Activated CD4-positive, alpha-beta memory T cell treated with anti-CD3 and anti-CD28 coated beads, Interleukin-2, amount 10 ng/mL, durations not matched to agents 7 days and 5 days (primary cell): ENCODE data around the gene HCFC1. TPM values are rescaled to one million over a fixed set of nuclear protein-coding genes. Genes with fewer than 3 reads are reported as not detected.

ENCODE experiments used
- CTCF ChIA-PET: fragments of 350-600 bp; sonication (Branson Sonifier 250); formaldehyde crosslinking; loops from one replicate; lab custom pipeline; 2021; ENCODE audit warnings: antibody characterized with exemption, inconsistent platforms; lab: Charles Lee
- POLR2A ChIA-PET: fragments of 350-600 bp; sonication (Branson Sonifier 250); formaldehyde crosslinking; loops from one replicate; lab custom pipeline; 2021; ENCODE audit warnings: antibody characterized with exemption; lab: Charles Lee
- DNase-seq: peaks from one replicate; pipeline ENCODE4 v3.0.0-alpha.2; 2020
- H3K27ac Mint-ChIP-seq: one replicate; pipeline ENCODE4 v1.8.0; 2021; ENCODE audit warnings: mild to moderate bottlenecking, mixed read lengths
- H3K27me3 Mint-ChIP-seq: one replicate; pipeline ENCODE4 v1.8.0; 2021; ENCODE audit warnings: mixed read lengths
- H3K36me3 Mint-ChIP-seq: one replicate; pipeline ENCODE4 v1.8.0; 2021; ENCODE audit warnings: low read depth, mixed read lengths
- H3K4me1 Mint-ChIP-seq: one replicate; pipeline ENCODE4 v1.8.0; 2021; ENCODE audit warnings: mixed read lengths
- H3K4me3 Mint-ChIP-seq: one replicate; pipeline ENCODE4 v1.8.0; 2021; ENCODE audit warnings: mild to moderate bottlenecking, mixed read lengths
- H3K9me3 Mint-ChIP-seq: one replicate; pipeline ENCODE4 v1.8.0; 2021; ENCODE audit warnings: mixed read lengths
- total RNA-seq, 2 experiments: library from RNA; stranded (reverse); gene quantifications; one replicate each; pipeline ENCODE4 v1.2.3, GENCODE V29; 2021

Gene HCFC1
- total RNA-seq, 2 experiments from 2014 or later, result 88.3 to 93.1 TPM

- ChIA-PET POLR2A (interaction anchor here (1.1 to 8.7 kb wide), 4 partner anchors 11 to 24 kb away, joined by 3 to 140 read pairs (median 4); partner anchors contain the start of genes ARHGAP4 and HCFC1), CTCF (interaction anchor here (9.4 kb wide), 1 partner anchor 24 kb away, joined by 148 read pairs; the partner anchor contains the start of gene ARHGAP4)
- Mint-ChIP-seq H3K4me3 (no peak overlapping the region), H3K4me1 (peaks cover 19% of the 10 kb centered on the region), H3K36me3 (peaks cover 39% of the 10 kb centered on the region), H3K9me3 (no peaks in the 10 kb centered on the region), H3K27me3 (no peaks in the 10 kb centered on the region), H3K27ac (no peak overlapping the region)
- DNase-seq, result no peak
Observed at GRCh38 chrX:153950127-153950526, 21.5 kb downstream of the HCFC1 start.

- CTCF ChIA-PET, result interaction anchor here (1.3 to 9.4 kb wide), 3 partner anchors 12 to 23 kb away, joined by 4 to 148 read pairs (median 31); partner anchors contain the start of gene ARHGAP4
- no peak for DNase-seq
- H3K4me3 Mint-ChIP-seq, result no peak overlapping the region
- peak overlapping the region; percentile 21 for H3K27ac Mint-ChIP-seq
- POLR2A ChIA-PET, result interaction anchor here (1.0 to 8.7 kb wide), 3 partner anchors 16 to 23 kb away, joined by 3 to 140 read pairs (median 4); partner anchors contain the start of genes ARHGAP4 and HCFC1
- no peaks in the 10 kb centered on the region for H3K9me3 Mint-ChIP-seq
- H3K36me3 Mint-ChIP-seq, result peaks cover 32% of the 10 kb centered on the region
- peaks cover 20% of the 10 kb centered on the region for H3K4me1 Mint-ChIP-seq
- H3K27me3 Mint-ChIP-seq, result no peaks in the 10 kb centered on the region
Observed at GRCh38 chrX:153948847-153949805, 22.5 kb downstream of the HCFC1 start.

GRCh38 chrX:153948002-153948466 lies 23.6 kb downstream of the HCFC1 start:
- ChIA-PET POLR2A (interaction anchor here (0.9 to 8.7 kb wide), 3 partner anchors 14 to 22 kb away, joined by 3 to 140 read pairs (median 3); partner anchors contain the start of gene ARHGAP4), CTCF (interaction anchor here (1.0 to 9.4 kb wide), 6 partner anchors 11 to 182 kb away, joined by 3 to 148 read pairs (median 8); partner anchors contain the start of genes ARHGAP4 and NAA10)
- Mint-ChIP-seq H3K27me3 (no peaks in the 10 kb centered on the region), H3K27ac (peak overlapping the region; percentile 16), H3K36me3 (peaks cover 26% of the 10 kb centered on the region), H3K9me3 (no peaks in the 10 kb centered on the region), H3K4me3 (no peak overlapping the region), H3K4me1 (peaks cover 17% of the 10 kb centered on the region)
- DNase-seq, result no peak

- Mint-ChIP-seq H3K27me3 (no peaks in the 10 kb centered on the region), H3K36me3 (peaks cover 23% of the 10 kb centered on the region), H3K27ac (peak overlapping the region; percentile 65), H3K4me1 (peaks cover 17% of the 10 kb centered on the region), H3K4me3 (no peak overlapping the region), H3K9me3 (no peaks in the 10 kb centered on the region)
- ChIA-PET CTCF (interaction anchor here (0.6 to 9.4 kb wide), 18 partner anchors 10 to 590 kb away, joined by 3 to 148 read pairs (median 4); partner anchors contain the start of genes ARHGAP4, IDH3G, IRAK1 and NAA10), POLR2A (interaction anchor here (0.9 to 8.7 kb wide), 6 partner anchors 15 to 451 kb away, joined by 3 to 140 read pairs (median 4); partner anchors contain the start of genes ARHGAP4, HCFC1 and RPL10)
- DNase-seq, result peak; percentile 79
Observed at GRCh38 chrX:153947009-153947769, 24.4 kb downstream of the HCFC1 start.

- no peaks in the 10 kb centered on the region for H3K27me3 Mint-ChIP-seq
- DNase-seq, result no peak
- POLR2A ChIA-PET, result interaction anchor here (1.5 to 8.7 kb wide), 4 partner anchors 21 to 25 kb away, joined by 3 to 140 read pairs (median 5); partner anchors contain the start of genes ARHGAP4 and HCFC1
- no peak overlapping the region for H3K4me3 Mint-ChIP-seq
- H3K27ac Mint-ChIP-seq, result no peak overlapping the region
- CTCF ChIA-PET, result interaction anchor here (0.8 to 9.4 kb wide), 11 partner anchors 9 to 183 kb away, joined by 3 to 148 read pairs (median 4); partner anchors contain the start of genes ARHGAP4 and IRAK1
- peaks cover 20% of the 10 kb centered on the region for H3K36me3 Mint-ChIP-seq
- H3K4me1 Mint-ChIP-seq, result peaks cover 18% of the 10 kb centered on the region
- H3K9me3 Mint-ChIP-seq, result no peaks in the 10 kb centered on the region
Observed at GRCh38 chrX:153945956-153946943, 25.4 kb downstream of the HCFC1 start.

GRCh38 chrX:153944800-153945150 lies 26.8 kb downstream of the HCFC1 start:
- DNase-seq, result no peak
- peaks cover 11% of the 10 kb centered on the region for H3K36me3 Mint-ChIP-seq
- H3K4me1 Mint-ChIP-seq, result peaks cover 17% of the 10 kb centered on the region
- no peak overlapping the region for H3K27ac Mint-ChIP-seq
- peak overlapping the region; percentile 75 for H3K4me3 Mint-ChIP-seq
- H3K9me3 Mint-ChIP-seq, result no peaks in the 10 kb centered on the region
- ChIA-PET CTCF (interaction anchor here (0.6 to 9.4 kb wide), 4 partner anchors 11 to 50 kb away, joined by 3 to 148 read pairs (median 17); partner anchors contain the start of gene ARHGAP4), POLR2A (interaction anchor here (0.9 to 8.7 kb wide), 4 partner anchors 9 to 25 kb away, joined by 3 to 140 read pairs (median 4); partner anchors contain the start of gene ARHGAP4)
- no peaks in the 10 kb centered on the region for H3K27me3 Mint-ChIP-seq

- peaks cover 17% of the 10 kb centered on the region for H3K4me1 Mint-ChIP-seq
- CTCF ChIA-PET, result interaction anchor here (1.4 to 9.4 kb wide), 2 partner anchors 11 to 18 kb away, joined by 3 to 148 read pairs; partner anchors contain the start of gene ARHGAP4
- POLR2A ChIA-PET, result interaction anchor here (0.9 to 8.7 kb wide), 4 partner anchors 8 to 25 kb away, joined by 3 to 140 read pairs (median 4); partner anchors contain the start of gene ARHGAP4
Observed at GRCh38 chrX:153944140-153944799, 27.3 kb downstream of the HCFC1 start, which contains the start of gene RENBP. RENBP (minus strand) TSS chrX:153944643; CDS start chrX:153944610, 33 bp downstream.

GRCh38 chrX:153941336-153942252 lies 30.0 kb downstream of the HCFC1 start:
- peaks cover 9% of the 10 kb centered on the region for H3K4me1 Mint-ChIP-seq
- no peaks in the 10 kb centered on the region for H3K9me3 Mint-ChIP-seq
- H3K4me3 Mint-ChIP-seq, result peak overlapping the region; percentile 21
- ChIA-PET CTCF (interaction anchor here (0.7 kb wide), 1 partner anchor 176 kb away, joined by 3 read pairs; no protein-coding TSS in a partner anchor), POLR2A (interaction anchor here (0.9 kb wide), 1 partner anchor 15 kb away, joined by 3 read pairs; no protein-coding TSS in a partner anchor)
- DNase-seq, result no peak
- no peaks in the 10 kb centered on the region for H3K27me3 Mint-ChIP-seq
- H3K36me3 Mint-ChIP-seq, result no peaks in the 10 kb centered on the region
- peak overlapping the region; percentile 49 for H3K27ac Mint-ChIP-seq

More at GRCh38 chrX:153944140-153944799, 27.3 kb downstream of the HCFC1 start, which contains the start of gene RENBP:
- peak within 1 kb of the TSS; percentile 49 for H3K27ac Mint-ChIP-seq
- no peaks in the 10 kb centered on the region for H3K27me3 Mint-ChIP-seq
- peak within 1 kb of the TSS; percentile 75 for H3K4me3 Mint-ChIP-seq
- peaks cover 7% of the 10 kb centered on the region for H3K36me3 Mint-ChIP-seq
- DNase-seq, result peak; percentile 50
- no peaks in the 10 kb centered on the region for H3K9me3 Mint-ChIP-seq

- CTCF ChIA-PET, result interaction anchor here (1.8 kb wide), 1 partner anchor 15 kb away, joined by 5 read pairs; no protein-coding TSS in a partner anchor
- Mint-ChIP-seq H3K4me3 (no peak overlapping the region), H3K27ac (no peak overlapping the region), H3K4me1 (peaks cover 12% of the 10 kb centered on the region), H3K36me3 (no peaks in the 10 kb centered on the region), H3K9me3 (no peaks in the 10 kb centered on the region), H3K27me3 (no peaks in the 10 kb centered on the region)
- POLR2A ChIA-PET, result interaction anchor here (1.1 to 3.1 kb wide), 3 partner anchors 12 to 28 kb away, joined by 3 to 24 read pairs (median 3); partner anchors contain the start of gene ARHGAP4
- DNase-seq, result no peak
Observed at GRCh38 chrX:153939573-153939972, 32.0 kb downstream of the HCFC1 start.
